GM23248 (cell line): ENCODE data around the gene IARS2. TPM values are rescaled to one million over a fixed set of nuclear protein-coding genes. Genes with fewer than 3 reads are reported as not detected.

Experiments used
- DNase-seq: peaks from one replicate; pipeline ENCODE4 v3.0.0-alpha.2; 2015
- H2AFZ ChIP-seq: fragments of 200-600 bp; sonication (generic); 2 replicates; pipeline ENCODE4 v1.6.1; 2016; ENCODE audit warnings: antibody characterized with exemption
- H3F3A ChIP-seq: fragments of 200-600 bp; sonication (generic); 2 replicates; pipeline ENCODE4 v1.6.1; 2016; ENCODE audit warnings: mild to moderate bottlenecking, antibody characterized with exemption, mixed run types; ENCODE audit not compliant: insufficient read depth
- H3K27ac ChIP-seq: fragments of 200-600 bp; sonication (generic); 2 replicates; pipeline ENCODE4 v1.5.1; 2016; ENCODE audit warnings: mild to moderate bottlenecking
- H3K27me3 ChIP-seq: fragments of 200-600 bp; sonication (generic); replicated peaks from 2 replicates; pipeline ENCODE4 v1.6.1; 2016; ENCODE audit warnings: mild to moderate bottlenecking; ENCODE audit not compliant: insufficient read depth
- H3K36me3 ChIP-seq: fragments of 200-600 bp; sonication (generic); 2 replicates; pipeline ENCODE4 v1.6.1; 2016; ENCODE audit warnings: low read depth, mild to moderate bottlenecking
- H3K4me1 ChIP-seq: fragments of 200-600 bp; sonication (generic); 2 replicates; pipeline ENCODE4 v1.6.1; 2016; ENCODE audit warnings: mild to moderate bottlenecking; ENCODE audit not compliant: insufficient read depth
- H3K4me2 ChIP-seq: fragments of 200-600 bp; sonication (generic); one replicate; pipeline ENCODE4 v1.6.1; 2016; ENCODE audit warnings: mild to moderate bottlenecking; ENCODE audit not compliant: unreplicated experiment
- H3K4me3 ChIP-seq: fragments of 200-600 bp; sonication (generic); 2 replicates; pipeline ENCODE4 v1.5.1; 2016; ENCODE audit warnings: mild to moderate bottlenecking
- H3K79me2 ChIP-seq: fragments of 200-600 bp; sonication (generic); 2 replicates; pipeline ENCODE4 v1.6.1; 2016; ENCODE audit warnings: mild to moderate bottlenecking; ENCODE audit not compliant: insufficient read depth
- H3K9ac ChIP-seq: fragments of 200-600 bp; sonication (generic); 2 replicates; pipeline ENCODE4 v1.6.1; 2016; ENCODE audit warnings: mild to moderate bottlenecking
- H3K9me2 ChIP-seq: fragments of 200-600 bp; sonication (generic); 2 replicates; pipeline ENCODE4 v1.6.1; 2016; ENCODE audit warnings: mixed run types, mild to moderate bottlenecking, moderate library complexity; ENCODE audit not compliant: insufficient read depth
- H3K9me3 ChIP-seq: fragments of 200-600 bp; sonication (generic); one replicate; pipeline ENCODE4 v1.6.1; 2017; ENCODE audit warnings: low read depth
- H4K20me1 ChIP-seq: fragments of 200-600 bp; sonication (generic); 2 replicates; pipeline ENCODE4 v1.6.0; 2016; ENCODE audit not compliant: insufficient read depth
- EZH2 ChIP-seq: fragments of 200-600 bp; sonication (generic); IDR thresholded peaks from 2 replicates; pipeline ENCODE4 v1.6.1; 2018; ENCODE audit warnings: antibody characterized with exemption, mild to moderate bottlenecking; ENCODE audit not compliant: insufficient read depth, poor library complexity, severe bottlenecking
- EZH2phosphoT487 ChIP-seq: fragments of 200-600 bp; sonication (generic); IDR thresholded peaks from 2 replicates; pipeline ENCODE4 v1.6.1; 2018; ENCODE audit warnings: antibody characterized with exemption, moderate library complexity, mild to moderate bottlenecking, low read depth; ENCODE audit not compliant: insufficient read depth
- WGBS, 2 experiments: methylation state at CpG; one replicate each; pipeline ENCODE4 v1.1.6; 2015 to 2017; ENCODE audit warnings: low lambda C conversion rate in 2 of 2, low coverage in 1 of 2; ENCODE audit errors: missing lambda C conversion rate in 2 of 2; 5-methylcytosine and 5-hydroxymethylcytosine counted together
- in situ Hi-C: fragments of 300-500 bp; cut with MboI; formaldehyde crosslinking; loops from 2 replicates; pipeline ENCODE4 v1.15.0; 2020
- microRNA counts: library from miRNA; unstranded; fragments of <30 nt; microRNA quantifications from one replicate; lab custom pipeline; 2016
- microRNA-seq: library from miRNA; unstranded; fragments of <30 nt; microRNA quantifications from one replicate; pipeline ENCODE4, GENCODE V29; 2016; ENCODE audit warnings: borderline number of aligned reads
- polyA plus RNA-seq: library from polyadenylated mRNA; unstranded; fragments of >200 nt; fragmentation: Nextera tagmentation; extraction: Ambion mirVana; gene quantifications from 2 replicates; pipeline ENCODE4 v1.2.1, GENCODE V29; 2016
- small RNA-seq: library from RNA; depleted of rRNA; stranded (forward); fragments of <200 nt; gene quantifications from one replicate; pipeline ENCODE3, GENCODE V24; 2014; ENCODE audit warnings: low read depth, low replicate concordance
- total RNA-seq: library from RNA; depleted of rRNA; stranded (reverse); fragments of >200 nt; shearing (Covaris generic); gene quantifications from 2 replicates; pipeline ENCODE4 v1.2.3, GENCODE V29; 2014; rRNA removed

The IARS2 gene
- total and polyA plus RNA-seq, 2 experiments from 2014 or later: 67.0 to 93.3 TPM

DNA sequence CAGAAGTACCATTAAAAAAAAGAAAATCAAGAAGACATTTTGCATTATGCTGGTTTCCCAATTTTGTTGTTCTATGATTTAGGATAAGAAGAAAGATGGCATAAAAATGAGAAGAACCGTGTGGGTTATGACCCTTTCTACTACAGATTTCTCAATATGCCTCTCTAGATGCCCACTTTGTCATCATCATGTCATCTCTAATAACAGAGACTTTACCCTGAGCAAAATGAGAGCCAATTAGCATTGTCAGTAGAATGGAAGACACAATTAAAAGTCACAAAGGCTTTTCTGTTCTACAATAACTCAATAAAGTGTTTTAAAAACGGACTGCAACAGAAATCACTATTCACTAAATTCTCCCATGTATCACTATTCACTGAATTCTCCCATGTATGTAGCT is 92.8 kb downstream of the IARS2 start:
- Histone ChIP-seq H3K27me3 (no peaks in the 10 kb centered on the region), H3K79me2 (no peaks in the 10 kb centered on the region), H3K9ac (no peak overlapping the region), H3K27ac (no peak overlapping the region), H3K4me3 (no peak overlapping the region), H3K9me2 (no peaks in the 10 kb centered on the region), H4K20me1 (no peaks in the 10 kb centered on the region), H3K36me3 (peaks cover 49% of the 10 kb centered on the region; the same call in 1 of the 2 replicates), H3K9me3 (no peaks in the 10 kb centered on the region), H3K4me2 (no peak overlapping the region), H2AFZ (no peak overlapping the region), H3F3A (no peaks in the 10 kb centered on the region), H3K4me1 (0 out of 2 replicates have a peak, but pooled peaks cover 9% of the 10 kb centered on the region)
- no peak for TF ChIP-seq EZH2phosphoT487
- no peak for TF ChIP-seq EZH2
- in situ Hi-C loops: no loop called here
- WGBS, 2 experiments: 94 to 100% methylated on average over 2 of the region's 2 CpGs
- no peak for DNase-seq

DNA sequence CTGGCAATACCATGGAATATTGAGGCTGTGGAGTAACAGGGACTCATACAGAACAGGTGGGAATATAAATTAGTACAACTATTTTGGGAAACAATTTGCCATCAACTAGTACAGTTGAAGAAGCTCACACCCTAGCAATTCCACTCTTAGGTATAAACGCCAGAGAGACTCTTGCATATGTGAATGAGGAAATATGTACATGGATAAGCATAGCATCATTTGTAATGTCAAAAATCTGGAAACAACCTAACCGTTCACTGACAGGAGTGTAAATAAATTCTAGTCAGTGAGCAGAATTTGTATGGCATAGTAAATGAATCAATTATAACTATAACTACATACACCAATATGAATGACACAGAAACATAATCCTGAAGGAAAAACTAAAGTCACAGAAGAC is 94.6 kb downstream of the IARS2 start:
- Histone ChIP-seq H3F3A (peaks cover 5% of the 10 kb centered on the region; the same call in 1 of the 2 replicates), H3K4me3 (no peak overlapping the region), H3K4me1 (0 out of 2 replicates have a peak, but pooled peaks cover 5% of the 10 kb centered on the region), H3K9me2 (no peaks in the 10 kb centered on the region), H4K20me1 (no peaks in the 10 kb centered on the region), H2AFZ (no peak overlapping the region), H3K9ac (no peak overlapping the region), H3K36me3 (peaks cover 47% of the 10 kb centered on the region), H3K4me2 (no peak overlapping the region), H3K9me3 (no peaks in the 10 kb centered on the region), H3K27me3 (no peaks in the 10 kb centered on the region), H3K79me2 (no peaks in the 10 kb centered on the region), H3K27ac (no peak overlapping the region)
- WGBS, 2 experiments: 99 to 100% methylated on average over 2 of the region's 2 CpGs
- TF ChIP-seq EZH2phosphoT487 (no peak), EZH2 (no peak)
- no peak for DNase-seq
- in situ Hi-C loops: no loop called here

DNA sequence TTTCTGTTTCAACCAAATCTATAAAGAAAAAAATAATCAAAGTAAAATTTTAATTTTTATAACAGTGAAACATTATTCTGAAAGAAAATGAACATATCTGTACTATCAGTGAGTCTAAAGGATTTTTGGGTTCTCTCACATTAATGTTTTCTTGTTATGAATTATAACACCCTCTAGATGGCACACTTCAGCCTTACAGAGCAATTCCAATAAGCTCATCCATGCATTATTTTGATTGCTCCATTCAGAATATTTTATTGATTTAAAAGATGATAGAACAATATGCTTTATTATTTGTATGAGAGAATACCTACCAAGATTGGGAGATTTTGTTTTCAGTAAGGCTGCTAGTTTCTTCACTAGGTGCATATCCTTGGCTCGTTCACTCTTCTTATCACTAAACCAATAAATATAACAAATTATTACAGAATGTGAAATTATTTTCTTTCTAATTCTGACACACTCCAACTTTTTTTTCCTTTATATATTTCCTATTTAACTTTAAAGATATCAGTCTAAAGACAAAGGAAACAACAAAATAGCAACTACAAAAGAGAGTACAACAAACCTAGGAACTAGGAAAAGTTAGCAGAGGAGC is 95.9 kb downstream of the IARS2 start:
- no peaks in the 10 kb centered on the region for H3K9me3 ChIP-seq
- no peak overlapping the region for H2AFZ ChIP-seq
- H4K20me1 ChIP-seq: no peaks in the 10 kb centered on the region
- peaks cover 11% of the 10 kb centered on the region; the same call in 1 of the 2 replicates for H3F3A ChIP-seq
- 96 to 100% methylated on average over 1 of the region's 1 CpG for WGBS, 2 experiments
- H3K9ac ChIP-seq: no peak overlapping the region
- no peaks in the 10 kb centered on the region for H3K27me3 ChIP-seq
- no peaks in the 10 kb centered on the region for H3K79me2 ChIP-seq
- no peak overlapping the region for H3K4me3 ChIP-seq
- in situ Hi-C loops: no loop called here
- H3K4me2 ChIP-seq: no peak overlapping the region
- H3K27ac ChIP-seq: no peak overlapping the region
- H3K36me3 ChIP-seq: peaks cover 60% of the 10 kb centered on the region
- peak; percentile 61 for DNase-seq
- H3K4me1 ChIP-seq: 0 out of 2 replicates have a peak, but pooled peaks cover under 1% of the 10 kb centered on the region
- no peaks in the 10 kb centered on the region for H3K9me2 ChIP-seq
- TF ChIP-seq EZH2 (no peak), EZH2phosphoT487 (no peak)

DNA sequence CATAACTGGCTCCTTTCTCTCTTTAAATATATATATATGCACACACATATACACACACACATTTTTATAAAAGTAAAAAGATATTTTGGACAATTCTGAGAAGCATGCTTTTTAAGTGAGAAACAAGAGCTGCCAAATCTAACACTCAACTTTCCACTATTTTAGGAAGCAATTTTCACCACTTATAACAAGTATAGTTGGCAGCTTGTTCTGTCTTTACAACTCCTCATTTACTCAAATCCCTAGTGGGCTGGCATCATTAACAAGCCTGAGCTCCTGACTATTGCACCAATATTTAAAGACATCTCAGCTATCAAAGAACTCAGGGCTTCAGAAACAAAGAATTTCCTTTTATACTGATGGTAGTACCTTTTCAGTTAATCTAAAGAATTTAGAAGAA is 101.8 kb downstream of the IARS2 start:
- Histone ChIP-seq H4K20me1 (no peaks in the 10 kb centered on the region), H3K79me2 (no peaks in the 10 kb centered on the region), H3F3A (peaks cover 16% of the 10 kb centered on the region; the same call in 1 of the 2 replicates), H3K9me3 (no peaks in the 10 kb centered on the region), H3K4me1 (0 out of 2 replicates have a peak, but pooled peaks cover 6% of the 10 kb centered on the region), H3K27me3 (no peaks in the 10 kb centered on the region), H3K4me3 (no peak overlapping the region), H3K9me2 (no peaks in the 10 kb centered on the region), H3K9ac (no peak overlapping the region), H3K27ac (no peak overlapping the region), H2AFZ (no peak overlapping the region), H3K4me2 (no peak overlapping the region), H3K36me3 (peaks cover 39% of the 10 kb centered on the region)
- in situ Hi-C loops: no loop called here
- no peak for DNase-seq
- TF ChIP-seq EZH2phosphoT487: no peak
- TF ChIP-seq EZH2: no peak

MicroRNAs encoded within 50 kb of the gene (microRNA counts, 767-probe panel; counts per million panel counts)
- microRNA hsa-miR-194-5p (lab: Ali Mortazavi, UCI) (447 counts per million, percentile 86 among the panel's probes with 10 or more counts), microRNA hsa-miR-215 (lab: Ali Mortazavi, UCI) (447 counts per million, percentile 86 among the panel's probes with 10 or more counts)

Small RNA genes lying within 50 kb of the gene (microRNA-seq; reads per million reads assigned to microRNA genes)
- gene MIR194-1 (not detected), gene MIR215 (not detected)

Small RNA genes lying within 50 kb of the gene (small RNA-seq; reads per million reads assigned to genes)
- gene MIR194-1 (not detected), gene MIR215 (not detected)

Other genes starting within 250 kb of the IARS2 start
- not detected in 2 replicates for gene SLC30A10, start 165.6 kb upstream of the IARS2 start, total RNA-seq
- not detected in 2 replicates for gene SLC30A10, start 165.6 kb upstream of the IARS2 start, polyA plus RNA-seq
- gene EPRS1, start 47.6 kb upstream of the IARS2 start, total RNA-seq: 141 and 151 TPM in 2 replicates
- gene EPRS1, start 47.6 kb upstream of the IARS2 start, polyA plus RNA-seq: 167 and 169 TPM in 2 replicates
- 25.1 and 36.7 TPM in 2 replicates for gene BPNT1, start 4.3 kb upstream of the IARS2 start, total RNA-seq
- gene BPNT1, start 4.3 kb upstream of the IARS2 start, polyA plus RNA-seq: 12.0 and 12.2 TPM in 2 replicates
- gene RAB3GAP2, start 178.3 kb downstream of the IARS2 start, total RNA-seq: 22.6 and 24.4 TPM in 2 replicates
- gene RAB3GAP2, start 178.3 kb downstream of the IARS2 start, polyA plus RNA-seq: 14.5 and 15.8 TPM in 2 replicates